ENCODE data around the gene RNF19B.

RNF19B gene

DNA sequence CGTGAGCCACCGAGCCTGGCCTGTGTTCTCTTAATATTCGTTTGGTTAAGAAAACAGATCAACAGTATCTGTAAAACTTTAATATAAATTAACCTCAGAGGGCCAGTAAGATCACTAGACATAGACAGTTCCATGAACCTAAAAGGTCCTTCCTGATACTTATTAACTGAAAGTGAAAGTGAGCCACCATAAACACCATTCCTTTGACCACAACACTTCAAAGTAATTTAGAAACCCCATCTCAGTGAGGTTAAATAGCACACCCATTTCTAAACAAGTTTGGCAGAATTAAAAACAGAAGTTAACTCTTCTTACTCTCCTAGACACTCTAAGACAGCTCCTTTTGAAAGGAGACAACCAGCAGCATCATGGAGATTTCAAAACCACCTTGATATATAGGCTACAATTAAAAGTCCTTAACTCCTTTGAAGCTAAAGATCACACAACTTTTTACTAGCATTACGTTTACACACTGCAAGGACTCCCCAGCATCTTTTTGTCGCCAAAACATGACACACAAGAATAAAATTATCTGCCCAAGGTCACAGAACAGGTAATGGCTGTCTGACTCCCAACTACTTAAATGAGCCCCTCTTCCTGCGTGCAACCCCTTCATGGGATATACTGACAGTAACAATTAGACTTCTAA, 2.2 kb downstream of the RNF19B start:
- TF ChIP-seq GATA3 (IDR thresholded peaks at IDR 0.05; ENCODE audit: low read depth, low read length) (no peak), GATA2 (IDR thresholded peaks at IDR 0.05; ENCODE audit: low read depth, low read length) (no peak)

DNA sequence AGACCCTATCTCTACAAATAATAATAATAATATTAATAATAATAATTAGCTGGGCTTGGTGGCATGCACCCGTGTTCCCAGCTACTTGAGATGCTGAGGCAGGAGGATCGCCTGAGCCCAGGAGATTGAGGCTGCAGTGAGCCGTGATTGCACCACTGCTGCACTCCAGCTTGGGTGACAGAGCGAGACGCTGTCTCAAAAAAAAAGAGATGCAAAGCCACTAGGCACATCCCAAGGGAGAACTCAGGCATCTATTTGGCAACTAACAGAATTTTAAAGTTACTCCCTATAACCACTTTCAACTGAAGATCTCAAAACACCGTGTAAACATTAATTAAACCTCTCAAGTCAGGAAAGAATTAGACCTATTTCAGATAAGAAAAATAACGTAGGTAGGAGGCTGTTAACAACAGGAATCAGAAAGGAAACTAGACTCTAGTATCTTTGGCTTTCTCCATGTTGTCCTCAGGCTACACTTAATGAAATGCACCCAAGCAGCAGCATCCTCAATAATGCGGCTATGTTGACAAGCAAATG, 3.7 kb downstream of the RNF19B start:
- TF ChIP-seq GATA2 (IDR thresholded peaks at IDR 0.05; ENCODE audit: low read depth, low read length) (no peak), GATA3 (IDR thresholded peaks at IDR 0.05; ENCODE audit: low read depth, low read length) (no peak)

DNA sequence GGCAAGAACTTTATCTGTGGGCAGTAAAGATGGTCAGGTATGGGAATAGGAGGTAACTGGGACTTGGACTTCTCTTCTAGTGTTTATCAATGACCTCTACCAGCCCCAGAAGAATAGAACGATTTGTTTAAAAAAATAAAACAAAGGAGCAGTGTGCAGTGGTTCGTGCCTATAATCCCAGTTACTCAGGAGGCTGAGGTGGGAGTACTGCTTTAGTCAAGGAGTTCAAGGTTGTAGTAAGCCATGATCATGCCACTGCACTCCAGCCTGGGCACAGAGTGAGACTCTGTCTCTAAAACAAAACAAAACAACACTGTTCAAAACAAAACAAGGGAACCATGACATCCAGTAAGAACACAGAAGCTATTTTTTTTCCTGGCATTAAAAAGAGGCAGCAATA, 4.3 kb downstream of the RNF19B start:
- TF ChIP-seq GATA3 (IDR thresholded peaks at IDR 0.05; ENCODE audit: low read depth, low read length) (no peak), GATA2 (IDR thresholded peaks at IDR 0.05; ENCODE audit: low read depth, low read length) (no peak)

DNA sequence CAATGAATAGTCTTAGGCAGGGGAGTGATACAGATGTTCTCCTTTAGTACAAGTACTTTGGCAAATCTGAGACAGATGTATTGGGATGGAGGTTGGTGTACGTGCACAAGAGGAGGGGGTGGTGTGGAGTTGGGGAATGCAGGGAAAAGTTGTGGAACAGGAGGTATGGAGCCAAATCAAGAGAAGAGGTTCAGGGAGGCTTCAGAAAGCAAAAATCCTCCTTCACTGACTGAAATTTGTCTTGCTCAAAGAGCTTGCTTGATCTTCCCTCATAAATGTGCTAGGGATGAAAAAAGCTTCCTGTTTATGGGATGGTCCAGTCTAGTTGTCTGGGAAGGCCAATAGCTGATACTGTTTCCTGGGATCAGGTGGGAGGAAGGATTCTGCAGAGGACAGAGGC, 5.8 kb downstream of the RNF19B start:
- TF ChIP-seq GATA2 (IDR thresholded peaks at IDR 0.05; ENCODE audit: low read depth, low read length) (no peak), GATA3 (IDR thresholded peaks at IDR 0.05; ENCODE audit: low read depth, low read length) (no peak)

DNA sequence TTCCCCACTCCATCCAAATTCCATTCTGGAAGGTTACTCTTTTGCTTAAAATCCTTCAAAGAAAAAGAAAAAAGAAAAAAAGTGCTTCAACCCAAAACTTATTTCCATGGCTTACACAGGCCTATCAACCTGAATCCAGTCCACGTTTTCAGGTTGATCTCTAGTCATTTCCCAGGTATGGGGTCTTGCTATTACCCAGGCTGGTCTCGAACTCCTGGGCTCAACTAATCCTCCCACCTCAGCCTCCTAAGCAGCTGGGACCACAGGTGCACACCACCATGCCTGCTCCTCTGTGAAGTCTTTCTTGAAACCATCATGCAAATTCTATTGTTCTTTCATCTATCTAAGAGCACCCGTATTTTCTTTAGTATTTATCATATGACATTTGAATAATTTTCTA, 7.6 kb downstream of the RNF19B start:
- TF ChIP-seq GATA3 (IDR thresholded peaks at IDR 0.05; ENCODE audit: low read depth, low read length) (no peak), GATA2 (IDR thresholded peaks at IDR 0.05; ENCODE audit: low read depth, low read length) (no peak)

DNA sequence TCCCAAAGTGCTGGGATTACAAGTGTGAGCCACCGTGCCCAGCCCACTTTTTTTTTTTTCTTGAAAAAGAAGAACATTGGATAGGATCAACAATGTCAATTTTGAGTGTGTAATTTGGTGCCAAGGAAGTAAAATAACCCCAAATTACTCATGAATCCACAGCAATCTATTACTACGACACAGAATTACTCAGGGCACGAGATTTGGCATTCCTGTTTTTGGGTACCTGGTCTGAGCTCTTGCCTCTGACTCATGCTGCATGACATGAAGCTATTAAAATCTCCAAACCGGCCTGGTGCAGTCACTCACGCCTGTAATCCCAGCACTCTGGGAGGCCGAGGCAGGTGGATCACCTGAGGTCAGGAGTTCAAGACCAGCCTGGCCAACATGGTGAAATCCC, 10.4 kb downstream of the RNF19B start:
- TF ChIP-seq GATA2 (IDR thresholded peaks at IDR 0.05; ENCODE audit: low read depth, low read length) (no peak), GATA3 (IDR thresholded peaks at IDR 0.05; ENCODE audit: low read depth, low read length) (no peak)

DNA sequence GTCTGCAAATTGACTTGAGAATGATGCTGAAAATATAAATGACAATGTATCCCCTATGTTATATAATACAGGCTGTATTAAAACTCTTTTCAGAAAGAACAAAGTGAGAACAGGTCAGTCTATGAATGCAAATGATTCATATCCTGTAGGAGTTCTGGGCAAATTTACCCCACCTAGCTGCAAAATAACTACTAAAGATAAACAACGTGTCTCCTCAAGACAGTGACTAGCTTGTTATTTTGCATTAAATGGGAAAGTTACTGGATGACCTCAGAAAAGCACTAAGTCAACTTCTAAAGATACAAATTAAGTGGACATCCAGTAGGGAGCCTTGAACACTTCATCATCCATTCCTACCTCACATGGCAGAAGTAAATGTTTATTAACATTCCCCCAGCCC, 11.1 kb downstream of the RNF19B start:
- no peak for TF ChIP-seq GATA3 (IDR thresholded peaks at IDR 0.05; ENCODE audit: low read depth, low read length)
- TF ChIP-seq GATA2 (IDR thresholded peaks at IDR 0.05; ENCODE audit: low read depth, low read length) = no peak

DNA sequence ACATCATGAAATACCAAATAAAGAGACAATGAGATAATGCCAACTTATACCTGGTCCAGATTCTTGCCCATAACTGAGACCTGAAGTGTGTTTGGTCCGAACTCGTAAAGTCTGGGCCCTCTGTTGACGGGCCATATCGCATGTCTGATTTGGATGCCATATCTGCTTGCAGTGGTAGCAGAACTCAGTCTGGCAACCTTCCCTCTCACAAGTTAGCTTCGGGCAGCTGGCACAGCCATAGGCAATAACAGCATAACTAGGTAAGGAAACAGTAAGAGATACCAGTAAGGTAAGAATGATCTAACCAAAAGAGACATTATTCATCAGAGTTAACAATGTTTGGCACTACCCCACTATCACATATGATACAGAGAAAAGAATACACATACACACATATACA, 15.1 kb downstream of the RNF19B start:
- TF ChIP-seq GATA2 (IDR thresholded peaks at IDR 0.05; ENCODE audit: low read depth, low read length) = no peak
- TF ChIP-seq GATA3 (IDR thresholded peaks at IDR 0.05; ENCODE audit: low read depth, low read length) = no peak

DNA sequence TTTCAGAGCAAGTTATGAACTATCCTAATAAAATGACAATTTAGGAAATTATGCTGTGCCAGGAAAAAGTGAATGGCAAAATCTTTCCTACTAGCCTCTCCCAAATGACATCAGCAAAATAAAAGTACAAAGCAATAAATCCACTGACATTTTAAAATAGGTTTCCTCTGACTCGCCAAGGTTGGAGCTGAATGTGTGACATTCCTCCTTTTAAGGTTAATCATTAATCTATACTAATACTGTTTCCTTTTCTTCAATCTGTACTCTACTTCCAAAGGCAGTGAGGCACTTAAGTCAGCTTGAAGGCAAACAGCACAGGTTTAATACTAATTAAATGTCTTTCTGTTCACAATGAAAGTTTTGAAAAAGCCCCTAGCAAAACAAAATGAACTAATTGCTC, 15.7 kb downstream of the RNF19B start:
- no peak for TF ChIP-seq GATA3 (IDR thresholded peaks at IDR 0.05; ENCODE audit: low read depth, low read length)
- TF ChIP-seq GATA2 (IDR thresholded peaks at IDR 0.05; ENCODE audit: low read depth, low read length) = no peak

DNA sequence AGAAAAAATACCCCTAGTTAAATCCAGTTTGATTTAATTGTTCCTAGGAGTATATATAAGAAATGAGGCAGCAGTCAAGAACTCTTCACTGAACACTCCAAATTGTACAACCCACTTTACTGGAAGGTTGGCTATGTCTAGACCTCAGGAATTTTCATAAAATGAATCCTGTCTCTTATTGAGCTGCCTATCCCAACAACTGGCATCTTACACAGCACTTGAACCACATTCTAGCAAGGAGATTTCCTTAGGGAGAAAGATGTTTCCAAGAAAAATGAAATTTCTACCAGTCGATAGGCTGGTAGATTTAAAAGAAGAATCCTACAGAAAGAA, 16.3 kb downstream of the RNF19B start:
- TF ChIP-seq GATA2 (IDR thresholded peaks at IDR 0.05; ENCODE audit: low read depth, low read length) = no peak
- TF ChIP-seq GATA3 (IDR thresholded peaks at IDR 0.05; ENCODE audit: low read depth, low read length) = no peak

DNA sequence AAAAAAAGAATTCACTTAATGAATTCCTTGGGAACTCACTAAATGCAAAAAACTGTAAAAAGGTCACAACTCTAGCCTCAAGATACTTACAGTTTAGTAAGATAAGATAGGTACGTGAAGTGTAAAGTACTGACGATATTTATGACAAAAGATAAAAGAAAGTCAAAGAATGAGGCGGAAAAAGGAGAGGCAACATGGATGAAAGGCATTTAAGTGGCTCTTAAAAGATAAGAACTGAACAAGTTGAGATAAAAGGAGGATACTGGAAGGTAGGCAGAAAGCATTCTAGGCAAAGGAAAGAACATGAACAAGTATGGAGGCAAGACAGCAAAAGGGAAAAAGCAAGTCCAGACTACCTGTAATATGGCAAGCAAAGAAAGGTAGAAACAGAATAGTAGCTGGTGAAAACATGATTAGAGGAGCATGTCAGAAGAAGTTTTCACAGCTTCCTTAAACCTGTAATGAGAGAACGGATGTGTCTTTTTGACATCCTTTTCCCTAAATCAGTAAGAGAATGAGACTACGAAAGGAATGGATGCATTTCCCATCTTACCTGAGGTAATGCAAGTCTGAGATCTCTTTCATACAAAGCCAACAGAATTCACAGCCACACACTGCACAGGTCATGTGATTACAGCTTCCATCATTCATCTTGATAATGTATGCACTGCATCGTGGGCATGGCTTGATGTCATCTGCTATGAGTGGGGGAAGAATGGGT, 16.8 kb downstream of the RNF19B start:
- TF ChIP-seq GATA2 (IDR thresholded peaks at IDR 0.05; ENCODE audit: low read depth, low read length) (no peak), GATA3 (IDR thresholded peaks at IDR 0.05; ENCODE audit: low read depth, low read length) (no peak)

DNA sequence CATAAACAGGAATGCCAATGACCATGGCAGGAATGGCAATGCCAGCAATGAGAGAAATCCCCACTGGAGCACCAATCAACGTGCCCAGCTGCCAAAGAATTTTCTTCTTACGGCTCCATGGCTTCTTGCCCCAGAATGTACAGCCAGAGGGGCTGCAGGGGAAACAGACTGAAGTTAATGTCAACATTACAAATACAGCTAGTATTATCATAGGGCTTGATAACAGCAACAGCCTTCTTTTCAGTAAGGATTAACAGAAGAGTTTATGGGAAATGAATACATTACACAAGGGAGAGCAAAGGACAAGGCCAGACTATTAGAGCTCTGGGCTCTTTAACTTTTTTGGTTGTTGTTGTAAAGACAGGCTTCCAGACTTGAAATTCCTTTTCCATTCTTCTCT, 18.2 kb downstream of the RNF19B start:
- TF ChIP-seq GATA2 (IDR thresholded peaks at IDR 0.05; ENCODE audit: low read depth, low read length) (no peak), GATA3 (IDR thresholded peaks at IDR 0.05; ENCODE audit: low read depth, low read length) (no peak)

DNA sequence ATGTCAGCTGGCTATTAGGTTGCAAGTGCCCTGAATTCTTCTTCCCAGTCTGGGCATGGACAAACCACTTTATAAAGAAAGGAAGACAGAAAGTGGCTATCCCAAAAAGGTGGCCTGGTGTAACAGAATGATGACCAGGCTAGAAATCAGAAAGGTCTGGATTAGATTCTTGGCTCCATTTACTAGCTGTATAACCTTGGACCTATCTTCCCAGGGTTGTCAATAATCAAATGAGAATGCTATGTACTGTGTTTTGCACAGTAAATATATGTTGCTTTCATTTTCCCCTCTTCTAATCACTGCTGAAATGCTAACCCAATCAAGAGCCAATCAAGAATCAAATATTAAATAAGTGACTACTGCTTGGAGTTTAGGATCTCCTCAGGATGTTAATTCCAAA, 20.4 kb downstream of the RNF19B start:
- no peak for TF ChIP-seq GATA3 (IDR thresholded peaks at IDR 0.05; ENCODE audit: low read depth, low read length)
- TF ChIP-seq GATA2 (IDR thresholded peaks at IDR 0.05; ENCODE audit: low read depth, low read length) = no peak

DNA sequence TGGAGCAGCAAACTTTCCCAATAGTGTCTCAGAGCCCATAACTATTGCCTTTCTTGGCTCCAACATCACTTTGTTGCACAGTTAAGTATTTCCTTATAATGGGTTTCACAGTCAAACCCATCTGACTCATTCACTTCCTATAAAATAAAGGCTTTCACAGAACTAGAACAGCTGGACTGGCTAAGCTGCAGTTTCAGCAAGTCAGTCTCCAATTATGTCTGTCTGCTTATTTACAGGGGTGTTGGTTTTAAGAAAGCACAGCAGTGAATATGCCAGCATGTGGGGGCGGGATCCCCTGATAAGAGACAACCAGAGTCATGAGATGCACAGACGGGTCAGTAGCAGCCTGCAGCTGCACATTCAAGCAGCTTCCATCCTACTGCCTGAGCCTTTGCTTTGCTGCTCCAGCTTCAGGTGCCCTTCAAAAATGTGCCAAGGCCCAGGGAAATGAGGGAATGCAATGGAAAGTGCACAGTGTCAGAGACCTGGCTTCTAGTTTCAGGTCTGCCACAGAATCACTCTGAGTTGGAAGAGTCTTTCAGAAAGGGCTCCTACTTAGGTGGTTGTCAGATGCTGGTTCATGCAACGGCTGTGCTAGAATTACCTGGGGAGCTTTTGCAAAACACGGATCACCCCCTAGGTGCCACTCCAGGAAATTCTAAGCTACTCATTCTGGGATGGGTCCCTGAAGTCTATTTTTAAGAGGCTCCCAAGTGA, 24.8 kb downstream of the RNF19B start:
- TF ChIP-seq GATA3 (IDR thresholded peaks at IDR 0.05; ENCODE audit: low read depth, low read length) = no peak
- no peak for TF ChIP-seq GATA2 (IDR thresholded peaks at IDR 0.05; ENCODE audit: low read depth, low read length)

DNA sequence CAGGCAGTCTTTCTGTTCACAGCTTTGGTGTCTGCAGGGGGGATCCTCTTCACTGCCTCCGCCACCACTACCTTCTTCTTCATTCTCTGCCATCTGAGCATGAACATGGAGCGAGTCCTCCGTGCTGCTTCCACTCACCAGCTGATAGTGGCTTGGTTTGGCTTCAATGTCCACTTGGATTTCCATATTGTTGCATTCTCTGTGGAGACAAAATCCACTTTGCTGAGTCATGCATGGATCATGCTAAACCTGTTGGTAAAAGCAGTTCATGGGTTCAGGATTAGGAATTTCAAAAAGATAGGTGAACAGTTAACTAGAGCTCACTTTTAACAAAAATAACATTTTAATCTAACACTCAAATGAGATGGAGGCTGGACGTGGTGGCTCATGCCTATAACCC, 27.5 kb downstream of the RNF19B start:
- TF ChIP-seq GATA2 (IDR thresholded peaks at IDR 0.05; ENCODE audit: low read depth, low read length) = no peak
- no peak for TF ChIP-seq GATA3 (IDR thresholded peaks at IDR 0.05; ENCODE audit: low read depth, low read length)

Measured in SH-SY5Y (cell line).